Mucosa of rectum (tissue), 2 donors: ENCODE results near the gene SRRT.

Experiments used
- H3K27ac ChIP-seq, 2 donors: one replicate each; pipeline ENCODE4 v1.7.0; 2013; ENCODE audit warnings: inconsistent platforms in 2 of 2, low read depth in 2 of 2, low read length in 2 of 2
- H3K27me3 ChIP-seq, 2 donors: one replicate each; pipeline ENCODE4 v1.7.0; 2013; ENCODE audit warnings: low read length in 2 of 2; ENCODE audit not compliant: control insufficient read depth in 2 of 2, insufficient read depth in 2 of 2
- H3K36me3 ChIP-seq, 2 donors: one replicate each; pipeline ENCODE4 v1.7.0; 2013; ENCODE audit warnings: low read length in 2 of 2; ENCODE audit not compliant: control insufficient read depth in 2 of 2, insufficient read depth in 2 of 2
- H3K4me1 ChIP-seq, 2 donors: one replicate each; pipeline ENCODE4 v1.7.0; 2013; ENCODE audit warnings: low read length in 2 of 2, mild to moderate bottlenecking in 1 of 2; ENCODE audit not compliant: control insufficient read depth in 2 of 2, insufficient read depth in 2 of 2
- H3K4me3 ChIP-seq, 2 donors: one replicate each; pipeline ENCODE4 v1.7.0; 2013; ENCODE audit warnings: low read length in 2 of 2
- H3K9ac ChIP-seq, 2 donors: one replicate each; pipeline ENCODE4 v1.7.0; 2013; ENCODE audit warnings: low read length in 2 of 2, low read depth in 1 of 2, mild to moderate bottlenecking in 1 of 2
- H3K9me3 ChIP-seq, 2 donors: one replicate each; pipeline ENCODE4 v1.7.0; 2013; ENCODE audit warnings: low read length in 2 of 2; ENCODE audit not compliant: control insufficient read depth in 2 of 2
- donor health status: healthy.
- donor health status: Normal muscosa, but diverticular disease.

SRRT gene

DNA sequence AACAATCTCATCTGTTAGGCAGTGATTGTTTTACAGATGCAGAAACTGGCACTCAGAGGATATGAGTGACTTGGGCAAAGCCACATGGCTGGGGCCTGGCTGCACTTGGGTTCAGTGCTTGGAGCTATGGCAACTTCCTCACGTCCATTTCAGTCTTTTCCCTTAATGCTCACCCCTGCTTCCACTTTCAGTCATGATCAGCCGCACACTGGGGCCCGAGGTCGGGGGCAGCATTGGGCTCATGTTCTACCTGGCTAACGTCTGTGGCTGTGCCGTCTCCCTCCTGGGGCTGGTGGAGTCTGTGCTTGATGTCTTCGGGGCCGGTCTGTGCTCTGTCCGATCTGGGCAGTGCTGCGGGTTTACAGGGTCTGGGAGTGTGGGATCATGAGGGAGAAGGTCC, 19.4 kb upstream of the SRRT start:
- H3K27me3 ChIP-seq = no peaks in the 10 kb centered on the region
- H3K9me3 ChIP-seq = no peaks in the 10 kb centered on the region
- H3K36me3 ChIP-seq = peaks cover 9 to 17% of the 10 kb centered on the region in 2 donors
- H3K4me1 ChIP-seq = peaks cover 11 to 14% of the 10 kb centered on the region in 2 donors
- no peak overlapping the region for H3K27ac ChIP-seq
- no peak overlapping the region for H3K4me3 ChIP-seq
- H3K9ac ChIP-seq = no peak overlapping the region

DNA sequence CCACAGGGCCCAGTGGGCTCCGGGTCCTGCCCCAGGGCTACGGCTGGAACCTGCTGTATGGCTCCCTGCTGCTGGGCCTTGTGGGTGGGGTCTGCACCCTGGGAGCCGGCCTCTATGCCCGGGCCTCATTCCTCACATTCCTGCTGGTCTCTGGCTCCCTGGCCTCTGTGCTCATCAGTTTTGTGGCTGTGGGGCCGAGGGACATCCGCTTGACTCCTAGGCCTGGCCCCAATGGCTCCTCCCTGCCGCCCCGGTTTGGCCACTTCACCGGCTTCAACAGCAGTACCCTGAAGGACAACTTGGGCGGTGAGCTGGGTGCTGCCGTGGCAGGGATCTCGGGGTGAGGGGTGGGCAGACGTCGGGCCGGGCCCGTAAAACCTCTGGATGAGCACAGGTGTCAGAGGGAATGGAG, 18.0 kb upstream of the SRRT start:
- H3K36me3 ChIP-seq = peaks cover 9 to 26% of the 10 kb centered on the region in 2 donors
- H3K9ac ChIP-seq = no peak overlapping the region
- H3K27ac ChIP-seq = no peak overlapping the region
- no peak overlapping the region for H3K4me3 ChIP-seq
- H3K4me1 ChIP-seq = peaks cover 9 to 10% of the 10 kb centered on the region in 2 donors
- no peaks in the 10 kb centered on the region for H3K9me3 ChIP-seq
- no peaks in the 10 kb centered on the region for H3K27me3 ChIP-seq

DNA sequence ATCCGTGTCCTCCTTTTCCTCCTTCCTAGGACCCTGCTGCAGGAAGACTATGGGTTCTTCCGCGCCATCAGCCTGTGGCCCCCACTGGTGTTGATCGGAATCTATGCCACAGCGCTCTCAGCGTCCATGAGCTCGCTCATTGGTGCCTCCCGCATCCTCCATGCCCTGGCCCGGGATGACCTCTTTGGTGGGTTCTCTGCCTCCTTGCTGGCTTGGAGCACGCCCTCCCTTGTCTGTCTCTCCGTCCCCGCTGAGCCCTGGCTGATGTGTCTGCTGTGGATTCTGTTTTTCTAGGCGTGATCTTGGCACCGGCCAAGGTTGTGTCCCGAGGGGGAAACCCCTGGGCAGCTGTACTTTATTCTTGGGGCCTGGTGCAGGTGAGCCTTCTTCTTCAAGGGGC, 15.0 kb upstream of the SRRT start:
- H3K27ac ChIP-seq = no peak overlapping the region
- peaks cover 9 to 29% of the 10 kb centered on the region in 2 donors for H3K36me3 ChIP-seq

DNA sequence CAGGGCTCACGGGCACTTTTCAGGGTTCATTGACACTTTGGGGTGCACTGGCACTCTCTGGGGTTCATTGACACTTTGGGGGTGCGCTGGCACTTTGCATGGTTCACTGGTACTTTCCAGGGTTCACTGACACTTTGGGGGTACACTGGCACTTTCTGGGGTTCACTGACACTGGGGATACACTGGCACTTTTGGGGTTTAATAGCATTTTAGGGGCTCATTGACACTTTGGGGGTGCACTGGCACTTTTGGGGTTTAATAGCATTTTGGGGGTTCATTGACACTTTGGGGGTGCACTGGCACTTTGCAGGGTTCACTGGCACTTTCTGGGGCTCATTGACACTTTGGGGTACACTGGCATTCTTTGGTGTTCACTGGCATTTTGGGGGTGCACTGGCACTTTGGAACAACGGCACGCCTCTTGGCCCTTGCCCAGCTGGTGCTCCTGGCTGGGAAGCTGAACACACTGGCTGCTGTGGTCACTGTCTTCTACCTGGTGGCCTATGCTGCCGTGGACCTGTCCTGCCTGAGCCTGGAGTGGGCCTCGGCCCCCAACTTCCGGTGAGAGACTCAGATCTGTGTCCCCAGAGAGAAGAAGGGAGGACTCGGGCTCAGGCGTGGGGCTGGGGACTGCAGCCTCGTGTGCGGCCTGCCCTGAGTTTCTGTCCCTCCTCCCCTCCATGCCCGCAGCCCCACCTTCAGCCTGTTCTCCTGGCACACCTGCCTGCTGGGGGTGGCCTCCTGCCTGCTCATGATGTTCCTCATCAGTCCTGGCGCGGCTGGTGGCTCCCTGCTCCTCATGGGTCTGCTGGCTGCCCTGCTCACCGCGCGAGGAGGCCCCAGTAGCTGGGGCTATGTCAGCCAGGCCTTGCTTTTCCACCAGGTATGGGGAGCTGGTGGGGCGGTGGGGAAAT, 13.9 kb upstream of the SRRT start:
- Histone ChIP-seq H3K4me1 (peaks cover 4 to 5% of the 10 kb centered on the region in 2 donors), H3K9ac (no peak overlapping the region), H3K36me3 (peaks cover 5 to 24% of the 10 kb centered on the region in 2 donors), H3K27me3 (no peaks in the 10 kb centered on the region), H3K4me3 (no peak overlapping the region), H3K9me3 (no peaks in the 10 kb centered on the region), H3K27ac (no peak overlapping the region)

More for the DNA sequence above, 15.0 kb upstream of the SRRT start:
- no peaks in the 10 kb centered on the region for H3K4me1 ChIP-seq
- no peak overlapping the region for H3K4me3 ChIP-seq
- H3K9me3 ChIP-seq = no peaks in the 10 kb centered on the region
- H3K27me3 ChIP-seq = no peaks in the 10 kb centered on the region
- no peak overlapping the region for H3K9ac ChIP-seq

DNA sequence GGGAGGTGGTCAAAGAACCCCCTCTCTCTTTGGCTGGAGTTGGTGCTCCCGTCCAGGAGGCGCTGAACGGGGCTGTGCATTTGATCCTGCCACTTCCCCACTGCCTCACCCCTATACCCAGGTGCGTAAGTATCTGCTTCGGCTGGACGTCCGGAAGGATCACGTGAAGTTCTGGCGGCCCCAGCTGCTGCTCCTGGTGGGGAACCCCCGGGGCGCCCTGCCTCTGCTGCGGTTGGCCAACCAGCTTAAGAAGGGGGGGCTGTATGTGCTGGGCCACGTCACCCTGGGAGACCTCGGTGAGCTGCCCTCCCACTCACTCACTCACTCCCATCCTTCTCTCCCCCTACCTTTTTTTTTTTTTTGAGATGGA, 13.3 kb upstream of the SRRT start:
- Histone ChIP-seq H3K4me1 (peaks cover 8 to 9% of the 10 kb centered on the region in 2 donors), H3K9ac (no peak overlapping the region), H3K4me3 (no peak overlapping the region), H3K36me3 (peaks cover 5 to 24% of the 10 kb centered on the region in 2 donors), H3K27ac (no peak overlapping the region), H3K9me3 (no peaks in the 10 kb centered on the region), H3K27me3 (no peaks in the 10 kb centered on the region)

DNA sequence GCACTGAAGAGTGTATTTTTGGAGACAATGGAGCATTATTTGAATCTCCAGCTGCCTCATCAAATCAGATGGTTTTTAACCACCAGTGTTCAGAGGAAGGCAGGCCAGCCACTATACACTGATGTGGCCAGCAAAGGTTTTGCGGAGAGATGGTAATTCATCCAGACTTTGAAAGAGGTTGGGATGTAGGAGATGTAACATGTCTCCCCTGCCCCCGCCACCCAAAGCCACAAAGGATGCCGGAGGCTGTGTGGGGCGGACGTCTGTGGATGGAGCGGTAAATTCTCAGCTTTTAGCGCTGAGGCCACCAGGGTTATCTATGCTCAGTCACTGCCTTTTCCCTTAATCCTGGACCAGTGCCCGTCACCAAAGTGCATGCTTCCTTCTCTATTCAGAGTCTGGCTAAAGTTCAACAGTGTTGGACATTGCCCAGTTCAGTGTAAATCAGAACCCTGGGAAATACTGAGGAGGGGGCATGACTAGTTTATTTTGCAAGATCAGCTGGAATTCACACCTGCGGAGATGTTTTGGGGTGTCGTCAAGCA, 11.4 kb upstream of the SRRT start:
- Histone ChIP-seq H3K9ac (no peak overlapping the region), H3K27ac (no peak overlapping the region), H3K4me3 (no peak overlapping the region), H3K4me1 (peaks cover 17 to 18% of the 10 kb centered on the region in 2 donors), H3K27me3 (no peaks in the 10 kb centered on the region), H3K9me3 (no peaks in the 10 kb centered on the region), H3K36me3 (peaks cover 5 to 22% of the 10 kb centered on the region in 2 donors)

DNA sequence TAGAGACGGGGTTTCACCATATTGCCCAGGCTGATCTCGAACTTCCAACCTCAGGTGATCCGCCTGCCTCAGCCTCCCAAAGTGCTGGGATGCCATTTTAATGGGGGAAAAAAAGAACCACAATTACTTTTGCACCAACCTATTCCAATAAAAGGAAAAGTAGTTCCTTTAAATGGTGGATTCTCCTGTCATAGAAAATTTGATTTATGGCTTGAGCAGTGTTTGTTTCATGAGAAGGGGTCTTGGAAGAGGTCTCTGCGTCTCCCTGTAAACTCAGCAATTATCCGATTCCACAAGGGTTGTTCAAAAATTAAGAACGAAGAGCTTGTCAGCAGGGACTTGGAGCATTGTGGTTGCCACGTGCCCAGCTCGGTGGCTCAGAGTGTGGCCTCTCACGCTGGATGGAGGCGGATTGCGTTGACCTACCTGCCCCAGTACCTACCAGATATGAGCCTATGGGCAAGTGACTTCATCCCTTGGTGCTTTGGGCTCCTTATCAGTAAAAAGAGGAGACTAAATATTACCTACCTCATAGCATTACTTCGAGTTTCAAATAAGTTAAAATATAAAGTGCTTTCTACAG, 10.5 kb upstream of the SRRT start:
- Histone ChIP-seq H3K27me3 (no peaks in the 10 kb centered on the region), H3K4me3 (no peak overlapping the region), H3K9me3 (no peaks in the 10 kb centered on the region), H3K9ac (no peak overlapping the region), H3K27ac (no peak overlapping the region), H3K36me3 (peaks cover 5 to 22% of the 10 kb centered on the region in 2 donors), H3K4me1 (peaks cover 17 to 18% of the 10 kb centered on the region in 2 donors)

DNA sequence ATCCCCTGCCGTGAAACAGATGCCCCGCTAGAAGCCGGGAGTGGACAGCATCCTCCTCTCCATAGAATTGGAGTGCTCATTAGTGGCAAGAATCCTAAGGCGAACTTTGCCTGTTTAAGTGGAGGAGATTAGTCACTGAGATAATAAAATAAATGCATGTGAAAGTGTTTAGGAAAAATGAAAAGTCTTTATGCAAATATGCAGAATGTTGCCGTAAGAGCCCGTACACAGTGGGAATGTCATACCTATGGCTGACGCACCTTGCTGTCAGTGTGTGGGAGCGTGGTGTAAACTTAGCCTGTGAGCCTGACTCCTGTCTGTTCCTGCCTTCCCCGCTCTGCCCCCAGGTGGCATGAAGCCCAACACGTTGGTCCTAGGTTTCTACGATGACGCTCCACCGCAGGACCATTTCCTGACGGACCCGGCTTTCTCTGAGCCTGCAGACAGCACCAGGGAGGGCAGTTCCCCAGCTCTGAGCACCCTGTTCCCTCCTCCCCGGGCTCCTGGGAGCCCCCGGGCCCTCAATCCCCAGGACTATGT, 9.5 kb upstream of the SRRT start:
- peak overlapping the region in 1 of 2 donors; percentile 88 for H3K9ac ChIP-seq
- H3K27ac ChIP-seq = peak overlapping the region; percentile 78 to 91
- peak overlapping the region; percentile 69 to 76 for H3K4me3 ChIP-seq
- H3K36me3 ChIP-seq = peaks cover 2 to 15% of the 10 kb centered on the region in 2 donors
- peaks cover 17 to 18% of the 10 kb centered on the region in 2 donors for H3K4me1 ChIP-seq
- no peaks in the 10 kb centered on the region for H3K27me3 ChIP-seq
- H3K9me3 ChIP-seq = no peaks in the 10 kb centered on the region

DNA sequence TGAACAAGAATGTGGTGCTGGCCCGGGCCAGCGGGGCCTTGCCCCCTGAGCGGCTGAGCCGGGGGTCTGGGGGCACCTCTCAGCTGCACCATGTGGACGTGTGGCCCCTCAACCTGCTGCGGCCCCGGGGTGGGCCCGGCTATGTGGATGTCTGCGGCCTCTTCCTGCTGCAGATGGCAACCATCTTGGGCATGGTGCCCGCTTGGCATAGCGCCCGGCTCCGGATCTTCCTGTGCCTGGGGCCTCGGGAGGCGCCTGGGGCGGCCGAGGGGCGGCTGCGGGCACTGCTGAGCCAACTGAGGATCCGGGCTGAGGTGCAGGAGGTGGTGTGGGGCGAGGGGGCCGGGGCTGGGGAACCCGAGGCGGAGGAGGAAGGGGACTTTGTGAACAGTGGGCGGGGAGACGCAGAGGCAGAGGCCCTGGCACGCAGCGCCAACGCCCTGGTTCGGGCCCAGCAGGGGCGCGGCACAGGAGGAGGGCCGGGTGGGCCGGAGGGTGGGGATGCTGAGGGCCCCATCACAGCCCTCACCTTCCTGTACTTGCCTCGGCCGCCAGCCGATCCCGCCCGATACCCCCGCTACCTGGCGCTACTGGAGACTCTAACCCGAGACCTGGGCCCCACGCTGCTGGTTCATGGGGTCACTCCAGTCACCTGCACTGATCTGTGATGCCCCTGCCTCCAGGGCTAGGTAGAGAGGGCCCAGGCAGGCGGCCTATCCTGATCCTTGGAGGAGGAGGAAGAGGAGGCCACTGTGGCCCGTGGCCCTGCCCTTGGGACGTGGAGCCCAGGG, 8.8 kb upstream of the SRRT start:
- H3K36me3 ChIP-seq = peaks cover 6 to 13% of the 10 kb centered on the region in 2 donors
- H3K27ac ChIP-seq = peak overlapping the region; percentile 78 to 91
- peaks cover 17 to 18% of the 10 kb centered on the region in 2 donors for H3K4me1 ChIP-seq

More for the DNA sequence above, 8.8 kb upstream of the SRRT start:
- H3K9me3 ChIP-seq = no peaks in the 10 kb centered on the region
- peak overlapping the region; percentile 69 to 76 for H3K4me3 ChIP-seq
- peak overlapping the region; percentile 81 to 88 for H3K9ac ChIP-seq
- no peaks in the 10 kb centered on the region for H3K27me3 ChIP-seq
